ENCODE measurements around the gene AMBRA1.

AMBRA1 gene

GRCh38 chr11:46570790-46571398 is 22.9 kb downstream of the AMBRA1 start:
- ATAC-seq: no peak
- DNase-seq: no peak

- ATAC-seq (no peak), DNase-seq (no peak)
These were observed 28.5 kb downstream of the AMBRA1 start for GRCh38 chr11:46565232-46565840.

- ATAC-seq (peak; percentile 88), DNase-seq (no peak)
These were observed 29.4 kb downstream of the AMBRA1 start for GRCh38 chr11:46564459-46564858.

GRCh38 chr11:46562527-46562926 is 31.3 kb downstream of the AMBRA1 start:
- DNase-seq: no peak
- no peak for ATAC-seq

DNA sequence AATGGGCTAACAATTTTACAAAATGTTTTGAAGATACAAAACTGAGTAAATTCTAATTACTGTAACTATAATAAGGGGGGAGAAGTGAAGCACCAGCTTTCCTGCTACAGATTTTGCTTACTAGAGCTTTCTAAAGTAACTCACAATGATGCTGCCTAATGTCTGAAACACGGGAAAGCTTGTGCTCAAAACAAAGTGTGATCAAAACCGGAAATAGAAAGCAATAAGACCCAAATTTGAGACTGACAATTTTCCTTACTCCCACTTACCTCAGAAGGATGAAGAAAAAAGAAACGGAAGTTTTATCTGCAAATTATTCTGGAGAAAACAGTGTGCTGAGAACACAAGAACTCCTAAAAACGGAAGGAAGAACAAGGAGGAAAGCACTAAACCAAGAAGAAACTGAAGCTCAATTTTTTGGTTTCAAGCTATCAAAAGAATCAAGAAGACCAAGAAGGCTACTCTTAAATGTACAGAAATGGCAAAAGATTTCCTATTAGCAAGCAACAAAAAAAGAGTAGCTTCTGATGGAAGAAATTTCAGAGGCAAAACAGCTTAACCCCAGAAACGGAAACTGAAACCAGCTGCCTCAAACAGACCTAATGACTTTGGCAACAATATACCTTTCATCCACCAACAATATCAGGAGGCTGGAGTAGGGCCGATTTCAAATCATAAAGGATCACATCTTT is 33.4 kb downstream of the AMBRA1 start:
- DNase-seq (peak; percentile 11), ATAC-seq (peak; percentile 62)

- ATAC-seq: no peak
These were observed 34.0 kb downstream of the AMBRA1 start for GRCh38 chr11:46559815-46560214.

DNA sequence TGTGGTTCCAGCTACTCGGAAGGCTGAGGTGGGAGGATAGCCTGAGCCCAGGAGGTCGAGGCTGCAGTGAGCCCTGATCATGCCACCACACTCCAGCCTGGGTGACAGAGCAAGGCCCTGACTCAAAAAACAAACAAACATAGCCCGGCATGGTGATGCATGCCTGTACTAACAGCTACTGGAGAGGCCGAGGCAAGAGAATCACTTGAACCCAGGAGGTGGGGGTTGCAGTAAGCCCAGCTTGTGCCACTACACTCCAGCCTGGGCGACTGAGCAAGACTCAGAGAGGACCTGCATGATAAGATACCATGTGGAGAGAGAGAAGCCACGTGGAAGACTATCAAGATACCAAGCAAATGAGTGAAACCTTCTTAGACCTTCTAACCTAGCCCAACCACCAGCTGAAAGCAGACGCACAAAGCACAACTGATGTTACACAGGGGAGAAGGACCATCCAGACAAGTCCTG is 36.1 kb downstream of the AMBRA1 start:
- no peak for DNase-seq
- no peak for ATAC-seq

More at GRCh38 chr11:46559815-46560214, 34.0 kb downstream of the AMBRA1 start:
- no peak for DNase-seq

DNA sequence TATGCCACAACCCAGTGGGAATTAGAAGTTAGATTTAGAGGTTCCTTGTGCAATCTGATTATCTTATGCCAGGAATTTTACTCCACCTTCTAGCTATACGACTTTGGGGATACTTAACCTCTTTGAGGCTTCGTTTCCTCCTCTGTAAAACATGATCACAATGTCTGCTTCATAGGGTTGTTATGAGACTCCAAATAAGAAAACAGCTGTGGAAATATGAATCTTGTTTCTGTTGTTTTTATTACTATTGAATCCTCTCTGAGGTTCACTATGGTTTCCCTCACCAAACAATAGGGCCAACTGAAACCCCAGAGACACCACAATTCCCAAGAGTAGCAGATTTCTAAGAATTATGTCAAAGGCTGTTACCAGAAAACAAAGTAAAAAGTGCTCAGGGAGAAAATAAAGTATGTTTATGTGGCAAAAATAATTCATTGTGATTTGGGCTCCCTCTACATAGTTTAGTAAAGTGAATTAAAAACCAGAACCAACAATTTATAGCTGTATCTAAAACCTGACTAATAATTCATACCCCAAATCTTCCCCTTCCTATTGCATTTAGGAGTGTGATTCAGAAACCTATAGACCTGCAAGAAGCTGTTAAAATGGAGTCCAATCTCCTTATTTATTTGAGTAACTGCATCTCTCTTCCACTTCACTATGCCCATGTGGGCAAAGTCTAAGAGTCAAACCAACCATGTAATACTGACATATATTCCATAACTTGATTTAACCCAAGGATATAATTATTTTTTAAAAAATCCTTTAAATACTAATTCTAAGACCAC is 38.4 kb downstream of the AMBRA1 start:
- ATAC-seq (peak; percentile 59), DNase-seq (no peak)

GRCh38 chr11:46554213-46555147 is 39.3 kb downstream of the AMBRA1 start:
- ATAC-seq: no peak
- DNase-seq: no peak

GRCh38 chr11:46553814-46554212 is 40.0 kb downstream of the AMBRA1 start:
- no peak for ATAC-seq
- no peak for DNase-seq

- ATAC-seq (no peak), DNase-seq (no peak)
These were observed 42.6 kb downstream of the AMBRA1 start for GRCh38 chr11:46551261-46551660.

DNA sequence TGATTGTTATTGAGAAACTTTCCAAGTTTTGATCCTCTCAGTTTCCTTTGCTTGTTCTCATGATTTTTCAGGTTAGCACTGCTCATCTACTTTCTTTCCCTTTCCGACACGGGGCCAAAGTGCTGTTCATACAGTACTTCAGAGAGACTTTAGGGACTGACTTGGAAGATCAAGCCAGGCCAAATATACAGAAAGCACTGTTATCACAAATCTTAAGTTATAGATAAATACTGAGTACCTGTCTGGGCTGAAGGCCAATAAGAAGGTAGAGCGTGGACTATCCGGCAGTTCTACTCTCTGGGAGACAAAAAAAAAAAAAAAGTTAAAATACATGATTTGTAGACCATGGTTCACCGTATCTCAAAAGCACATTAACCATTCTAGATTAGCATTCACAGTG is 46.2 kb downstream of the AMBRA1 start:
- DNase-seq (no peak), ATAC-seq (no peak)

DNA sequence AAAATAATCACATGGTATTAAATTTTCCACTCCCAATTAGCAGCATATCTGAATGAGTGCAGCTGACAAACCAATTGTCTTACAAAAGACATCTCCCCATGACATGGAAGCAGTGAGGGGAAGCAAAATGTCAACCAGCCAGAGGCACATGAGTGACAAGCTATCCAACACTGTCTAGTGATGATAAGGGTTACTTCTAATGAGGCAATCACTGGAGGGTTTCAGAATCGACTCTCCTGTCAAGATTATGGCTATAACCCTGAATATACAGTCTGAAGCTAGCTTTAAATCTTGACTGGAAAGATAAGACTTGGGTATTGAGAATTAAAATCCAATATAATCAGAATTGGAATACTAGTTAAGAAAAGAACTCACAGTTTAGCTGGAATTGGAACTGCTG is 50.3 kb downstream of the AMBRA1 start:
- ATAC-seq (no peak), DNase-seq (no peak)

- DNase-seq (no peak), ATAC-seq (no peak)
These were observed 52.0 kb downstream of the AMBRA1 start for GRCh38 chr11:46541593-46542371.

GRCh38 chr11:46540807-46541206 is 53.0 kb downstream of the AMBRA1 start:
- no peak for DNase-seq
- no peak for ATAC-seq

DNA sequence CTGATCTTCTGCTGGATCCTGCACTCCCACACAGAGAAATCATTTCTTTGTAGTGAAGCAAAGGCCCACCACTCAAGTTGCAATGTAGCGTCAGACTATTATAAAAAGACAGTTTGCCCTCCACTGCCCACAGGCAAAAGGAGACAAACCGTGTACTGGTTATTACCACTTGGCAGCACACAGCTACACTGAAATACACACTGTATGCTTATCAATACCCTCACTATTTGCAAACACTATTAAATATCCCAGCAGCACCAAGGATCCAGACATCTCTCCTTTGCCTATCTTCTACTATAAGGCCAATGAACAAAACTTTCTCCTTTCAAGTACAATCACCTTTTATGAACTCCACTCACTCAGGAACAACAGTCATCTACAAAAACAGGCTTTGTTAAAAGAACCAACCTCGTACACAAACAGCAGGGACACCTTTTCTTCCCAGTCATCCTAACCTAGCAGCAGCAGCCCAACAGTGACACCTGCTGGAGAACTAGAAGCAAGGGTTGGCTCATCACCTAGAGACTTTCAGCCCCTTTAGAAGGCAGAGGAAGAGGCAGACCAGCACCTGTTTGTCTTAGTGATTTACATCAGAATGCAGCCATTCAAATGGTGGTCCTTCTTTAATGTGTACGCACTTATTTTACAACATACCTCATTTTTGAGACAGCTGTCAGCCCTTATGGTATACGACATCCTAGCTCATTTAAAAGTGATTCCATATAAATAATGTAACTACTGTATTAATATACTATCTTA is 56.1 kb downstream of the AMBRA1 start:
- peak; percentile 90 for ATAC-seq
- DNase-seq: peak; percentile 59

DNA sequence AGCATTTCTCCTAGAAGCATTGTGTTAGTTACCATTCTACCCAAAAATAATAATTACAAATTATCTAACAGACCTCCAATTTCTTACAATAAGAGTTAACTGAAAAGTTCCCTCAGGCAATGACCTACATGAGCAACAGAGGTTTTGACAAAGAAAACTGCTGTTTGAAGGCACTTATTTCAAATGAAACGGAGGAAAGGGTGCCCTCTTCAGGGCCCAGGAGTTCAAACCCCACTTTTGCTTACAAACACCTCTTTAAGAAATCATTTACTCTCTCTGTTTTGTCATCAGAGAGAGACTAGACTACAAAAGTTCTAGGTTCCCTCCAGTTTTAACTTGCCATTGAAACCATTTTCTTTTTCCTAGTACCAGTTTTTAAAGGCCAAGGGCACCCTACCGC is 56.7 kb downstream of the AMBRA1 start:
- ATAC-seq (no peak), DNase-seq (no peak)

DNA sequence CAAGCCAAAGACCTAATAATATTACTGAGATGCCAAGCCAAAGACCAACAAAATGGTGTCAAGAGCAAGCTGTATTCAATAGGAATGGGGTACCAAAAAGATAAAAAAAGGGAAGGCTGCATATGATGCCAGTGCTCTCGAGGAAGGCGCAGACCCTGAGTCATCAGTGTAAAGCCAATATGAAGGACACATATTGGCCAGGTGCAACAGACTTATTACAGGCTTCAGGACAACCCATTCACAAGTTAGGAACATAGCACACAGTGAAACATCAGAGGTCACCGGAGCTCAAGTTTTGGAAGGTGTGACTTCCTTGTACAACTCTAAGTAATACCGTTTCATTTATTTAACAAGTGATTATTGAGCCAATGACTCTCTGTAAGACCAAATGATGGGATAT is 58.1 kb downstream of the AMBRA1 start:
- no peak for DNase-seq
- ATAC-seq: no peak

- ATAC-seq: no peak
- DNase-seq: no peak
These were observed 59.1 kb downstream of the AMBRA1 start for GRCh38 chr11:46534711-46535110.
